Measurements from ENCODE around the gene SETMAR.
"Not testable (repeated sequence)": the region's sequence is repeated elsewhere in the genome, so short reads cannot be mapped to it uniquely, and the experiment has no call there.

Gene SETMAR

GRCh38 chr3:4303187-4304123 is at the start of gene SETMAR:
Gene SETMAR (plus strand): TSS chr3:4303369. CDS start chr3:4303371, 2 bp downstream.
- DNase-seq = peak; percentile 71

- DNase-seq = no peak
These were observed 41.8 kb upstream of the SETMAR start for GRCh38 chr3:4261406-4261805.

- no peak for DNase-seq
These were observed 39.1 kb upstream of the SETMAR start for GRCh38 chr3:4264040-4264439.

GRCh38 chr3:4270720-4271119 is 32.4 kb upstream of the SETMAR start:
- no peak for DNase-seq

- no peak for DNase-seq
These were observed 31.3 kb upstream of the SETMAR start for GRCh38 chr3:4271834-4272233.

- DNase-seq = no peak
These were observed 23.6 kb upstream of the SETMAR start for GRCh38 chr3:4279516-4280105.

GRCh38 chr3:4281991-4282390 is 21.2 kb upstream of the SETMAR start:
- DNase-seq = no peak

GRCh38 chr3:4284865-4285264 is 18.3 kb upstream of the SETMAR start:
- no peak for DNase-seq

GRCh38 chr3:4289044-4289443 is 14.1 kb upstream of the SETMAR start:
- DNase-seq = no peak

- no peak for DNase-seq
These were observed 12.8 kb upstream of the SETMAR start for GRCh38 chr3:4290272-4290893.

- DNase-seq = no peak
These were observed 10.9 kb upstream of the SETMAR start for GRCh38 chr3:4292301-4292700.

- DNase-seq = no peak
These were observed 8.4 kb upstream of the SETMAR start for GRCh38 chr3:4294616-4295327.

- not testable (repeated sequence) for DNase-seq
These were observed 6.7 kb upstream of the SETMAR start for GRCh38 chr3:4296454-4296853.

- DNase-seq = no peak
These were observed 5.7 kb upstream of the SETMAR start for GRCh38 chr3:4297486-4297885.

- DNase-seq = no peak
These were observed 422 bp upstream of the SETMAR start for GRCh38 chr3:4302747-4303146.

- not testable (repeated sequence) for DNase-seq
These were observed 2.0 kb downstream of the SETMAR start for GRCh38 chr3:4305210-4305609.

GRCh38 chr3:4306091-4306490 is 2.9 kb downstream of the SETMAR start:
- DNase-seq = no peak

- DNase-seq = no peak
These were observed 3.7 kb downstream of the SETMAR start for GRCh38 chr3:4306860-4307259.

GRCh38 chr3:4309491-4310128 is 6.4 kb downstream of the SETMAR start:
- no peak for DNase-seq

- DNase-seq = no peak
These were observed 7.8 kb downstream of the SETMAR start for GRCh38 chr3:4310971-4311370.

- DNase-seq = no peak
These were observed 8.3 kb downstream of the SETMAR start for GRCh38 chr3:4311496-4311895.

- DNase-seq = no peak
These were observed 10.6 kb downstream of the SETMAR start for GRCh38 chr3:4313606-4314293.

Data from NCI-H1092 treated with DMSO at 0.1 percent for 48 hours (cell line).